Stimulated activated CD4-positive, alpha-beta T cell treated with anti-CD3 and anti-CD28 coated beads, Interleukin-1b, Interleukin-23, amount 100 ng/mL, for 1 hour (primary cell): ENCODE results near the gene GRID2.

ENCODE experiments used
- DNase-seq, 2 donors: peaks; one replicate each; pipeline ENCODE4 v3.0.0-alpha.2; 2020; ENCODE audit warnings: low read depth in 2 of 2

Gene GRID2

DNA sequence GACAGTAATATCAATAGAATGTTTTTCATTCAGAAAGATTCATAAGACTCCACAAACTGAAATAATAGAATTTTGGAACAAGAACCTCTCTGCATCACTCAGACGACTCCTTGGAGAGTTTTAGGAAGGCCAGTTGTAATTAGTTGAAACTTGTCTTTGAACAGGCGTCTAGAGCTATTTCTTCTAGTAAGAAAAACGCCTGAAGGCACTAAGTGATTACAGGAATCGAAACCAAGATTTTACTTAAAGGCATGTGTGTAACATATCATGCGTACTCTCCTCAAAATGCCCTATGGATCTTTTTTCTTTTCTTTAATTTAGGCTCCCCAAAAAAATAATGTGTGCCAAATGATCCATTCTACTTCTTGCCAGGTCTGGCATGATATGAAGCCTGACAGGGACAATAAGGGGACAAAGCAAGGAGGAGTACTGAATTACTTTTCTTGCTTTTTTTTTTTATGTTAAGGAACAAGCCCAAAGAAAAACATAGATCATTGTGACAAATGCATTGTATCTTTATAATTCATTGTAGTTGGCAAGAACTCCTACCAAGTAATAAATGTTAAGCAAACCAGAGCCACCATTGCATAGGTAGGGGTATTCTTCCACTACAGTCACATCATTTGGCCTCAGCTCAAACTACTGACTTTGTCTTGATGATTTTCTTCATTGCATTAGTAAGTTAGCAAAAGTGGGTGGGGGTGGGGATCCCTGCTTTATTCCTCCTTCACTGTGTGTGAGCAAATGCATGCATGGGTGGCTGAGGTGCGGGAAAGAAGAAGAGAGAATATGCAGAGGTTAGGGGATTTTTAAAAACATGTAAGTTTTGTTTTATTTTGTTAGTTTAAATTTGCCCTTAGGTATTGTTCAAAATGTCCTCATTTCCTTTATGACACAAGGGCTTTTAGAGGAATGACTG, 1444.9 kb downstream of the GRID2 start:
- no peak for DNase-seq

DNA sequence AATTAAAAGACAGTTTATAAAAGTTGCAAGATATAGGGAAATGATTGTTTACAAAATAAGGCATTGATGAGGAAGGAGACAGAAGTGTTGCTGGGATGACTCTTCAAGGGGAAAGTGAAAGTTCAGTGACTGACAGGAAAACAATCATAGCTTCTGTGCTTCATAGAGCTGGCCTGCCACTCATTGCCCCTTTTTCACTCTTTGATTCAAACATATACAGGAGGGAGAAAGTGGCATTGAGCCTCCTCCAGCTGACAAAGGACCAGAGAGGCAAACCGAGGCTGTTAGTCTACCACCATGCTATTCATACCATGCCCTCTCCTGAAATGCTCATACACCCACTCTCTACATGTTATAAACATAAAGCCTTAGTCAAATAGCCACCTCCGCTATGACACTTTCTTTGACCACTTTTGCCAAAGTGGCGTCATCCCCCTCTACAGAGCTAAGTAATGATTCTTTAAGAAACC, 1445.6 kb downstream of the GRID2 start:
- no peak for DNase-seq

DNA sequence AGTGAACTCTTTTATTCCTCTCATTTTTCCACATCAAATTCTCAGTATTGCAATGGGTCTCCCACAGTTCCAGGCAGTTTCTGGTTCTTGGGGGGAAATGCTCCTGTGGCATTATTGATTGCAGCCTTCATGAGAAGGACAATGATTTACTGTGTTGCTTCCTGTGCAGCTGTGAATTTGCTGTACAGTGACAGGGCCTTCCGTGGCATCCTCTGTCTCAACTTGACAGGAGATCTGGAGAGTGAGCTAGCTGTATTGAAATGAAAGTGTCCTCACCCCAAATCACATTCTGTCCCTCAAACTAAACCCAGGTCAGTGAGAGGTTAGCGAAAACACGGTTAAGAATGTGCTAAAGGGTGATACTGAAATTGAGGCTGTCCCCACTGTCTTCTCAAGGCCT, 1447.6 kb downstream of the GRID2 start:
- DNase-seq = no peak

DNA sequence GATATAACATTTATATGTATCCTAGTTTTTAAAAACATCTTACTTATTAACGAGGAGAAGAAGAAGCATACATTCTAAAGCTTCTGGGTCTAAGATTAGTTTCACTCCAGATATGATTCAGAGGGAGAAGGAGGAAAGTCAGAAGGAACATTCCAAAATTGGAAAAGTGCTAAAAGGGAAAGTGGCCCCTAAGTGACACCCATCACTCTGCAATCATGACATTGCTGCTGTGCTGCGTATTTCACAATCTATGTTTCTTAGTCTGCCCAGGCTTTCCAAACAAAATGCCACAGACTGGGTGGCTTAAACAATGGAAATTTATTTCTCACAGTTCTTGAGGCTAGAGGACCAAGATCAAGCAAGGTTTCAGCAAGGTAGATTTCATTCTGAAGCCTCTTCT, 1452.3 kb downstream of the GRID2 start:
- DNase-seq = no peak

DNA sequence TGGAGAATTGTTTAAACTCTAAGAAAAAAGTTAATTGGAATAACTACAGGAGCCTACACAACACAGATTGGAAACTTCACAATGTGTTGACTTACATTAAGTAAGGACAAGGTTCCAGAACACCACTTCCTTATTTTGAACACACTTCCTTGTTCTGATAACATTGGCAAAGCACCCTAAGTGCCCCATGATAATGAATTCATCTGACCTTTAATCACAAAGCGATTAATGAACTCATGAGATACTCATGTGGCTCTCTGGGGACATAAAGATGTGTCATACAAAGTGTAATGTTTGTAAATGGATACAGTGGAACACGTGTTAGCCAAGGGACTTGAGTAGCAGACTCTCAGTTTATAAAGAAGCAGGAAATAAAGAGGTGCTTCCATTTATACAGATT, 1455.7 kb downstream of the GRID2 start:
- no peak for DNase-seq

DNA sequence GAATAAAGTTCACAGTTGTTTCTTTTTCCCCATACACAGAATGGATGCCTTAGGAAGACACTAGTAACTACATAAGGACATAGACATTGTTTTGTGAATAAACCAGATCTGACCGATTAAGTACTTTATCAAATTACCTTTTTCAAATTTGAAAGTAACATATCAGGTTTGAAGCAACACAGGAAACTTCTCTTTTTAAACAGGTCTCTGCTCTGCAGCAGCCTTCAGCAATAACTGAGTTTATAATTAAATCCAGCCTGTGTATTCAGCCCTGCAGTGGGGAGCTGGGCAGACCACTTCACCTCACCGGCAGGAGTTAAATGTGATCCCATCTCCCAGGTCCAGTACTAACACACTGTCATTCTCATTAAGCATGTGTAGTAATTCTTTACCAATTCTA, 1456.5 kb downstream of the GRID2 start:
- no peak for DNase-seq

DNA sequence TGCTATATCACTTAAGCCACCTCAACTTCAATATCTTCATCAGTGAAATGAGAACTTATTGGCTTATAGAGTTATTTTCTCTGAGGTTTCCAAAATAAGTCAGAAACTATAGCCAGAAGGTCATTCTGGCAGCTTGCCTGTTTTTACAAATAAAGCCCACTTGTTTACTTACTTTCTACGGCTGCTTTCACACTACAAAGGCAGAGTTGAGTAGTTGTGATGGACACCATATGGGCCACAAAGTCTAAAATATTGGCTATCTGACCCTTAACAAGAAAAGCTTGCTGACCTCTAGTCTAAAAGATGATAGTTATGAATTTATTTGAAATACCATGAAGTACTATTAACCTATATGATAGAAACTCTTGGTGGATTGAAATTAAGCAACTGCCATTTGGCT, 1457.5 kb downstream of the GRID2 start:
- no peak for DNase-seq

DNA sequence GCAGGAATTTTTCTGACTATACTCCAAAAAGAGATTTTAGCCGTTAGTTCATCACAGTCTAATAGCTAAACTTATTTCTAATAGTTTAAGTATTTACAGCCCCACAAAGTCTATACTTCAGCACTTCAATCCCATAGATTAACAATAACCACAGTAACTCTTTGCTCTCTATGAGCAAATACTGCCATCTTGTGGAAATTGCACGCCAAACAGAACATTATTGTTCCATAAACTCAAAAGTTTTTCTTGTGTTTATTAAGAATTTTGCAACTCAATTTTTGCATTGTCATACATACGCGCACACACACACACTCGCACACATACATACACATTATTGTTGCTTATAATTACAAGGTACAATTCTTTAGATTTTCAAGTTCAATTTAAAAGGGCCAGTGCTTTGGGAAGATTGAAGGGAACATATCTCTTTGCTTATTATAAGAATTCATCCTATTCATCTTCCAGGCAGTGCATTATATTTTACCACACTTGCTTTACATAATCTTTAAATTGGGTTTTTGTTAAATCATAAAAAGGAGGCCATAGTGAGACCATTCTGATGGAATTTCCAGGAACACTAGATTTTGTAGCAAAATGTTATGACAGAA, 1461.0 kb downstream of the GRID2 start:
- DNase-seq = no peak

DNA sequence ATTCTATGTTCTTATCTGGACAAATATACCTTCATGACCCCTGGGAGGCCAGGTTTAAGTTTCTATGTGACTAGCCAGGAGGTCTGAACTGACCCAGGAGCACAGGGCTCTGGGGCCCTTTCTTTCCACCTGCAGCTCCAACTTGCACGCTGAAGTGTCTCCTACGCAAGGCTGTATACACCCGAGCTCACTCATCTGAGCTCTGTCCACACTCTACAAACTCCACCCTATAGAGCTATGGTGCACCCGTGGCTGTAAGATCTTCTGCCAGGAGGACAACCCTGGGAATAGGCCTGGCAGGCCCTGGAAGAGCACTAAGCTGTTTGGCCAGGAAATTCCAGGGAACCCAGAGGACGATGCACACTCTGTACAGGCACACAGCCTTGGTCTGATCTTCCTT, 1464.2 kb downstream of the GRID2 start:
- DNase-seq = no peak

DNA sequence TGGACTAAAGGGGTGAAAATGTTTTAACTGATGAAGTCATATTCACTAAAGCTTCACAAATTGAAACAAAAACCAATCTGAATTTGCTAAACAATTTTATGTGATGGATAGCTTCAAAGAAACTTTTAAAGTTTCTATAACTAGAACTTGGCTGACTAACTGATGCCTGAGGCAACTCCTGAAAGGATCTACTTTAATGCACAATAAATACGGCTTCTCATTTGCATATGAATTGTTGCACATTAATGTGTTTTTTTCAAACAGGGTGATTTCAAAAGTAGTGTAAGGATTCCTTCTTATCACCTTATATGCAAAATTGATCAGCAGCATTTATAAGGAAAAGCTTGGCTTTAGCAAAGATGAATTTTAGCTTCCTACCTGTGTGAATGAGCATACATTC, 1466.4 kb downstream of the GRID2 start:
- no peak for DNase-seq

DNA sequence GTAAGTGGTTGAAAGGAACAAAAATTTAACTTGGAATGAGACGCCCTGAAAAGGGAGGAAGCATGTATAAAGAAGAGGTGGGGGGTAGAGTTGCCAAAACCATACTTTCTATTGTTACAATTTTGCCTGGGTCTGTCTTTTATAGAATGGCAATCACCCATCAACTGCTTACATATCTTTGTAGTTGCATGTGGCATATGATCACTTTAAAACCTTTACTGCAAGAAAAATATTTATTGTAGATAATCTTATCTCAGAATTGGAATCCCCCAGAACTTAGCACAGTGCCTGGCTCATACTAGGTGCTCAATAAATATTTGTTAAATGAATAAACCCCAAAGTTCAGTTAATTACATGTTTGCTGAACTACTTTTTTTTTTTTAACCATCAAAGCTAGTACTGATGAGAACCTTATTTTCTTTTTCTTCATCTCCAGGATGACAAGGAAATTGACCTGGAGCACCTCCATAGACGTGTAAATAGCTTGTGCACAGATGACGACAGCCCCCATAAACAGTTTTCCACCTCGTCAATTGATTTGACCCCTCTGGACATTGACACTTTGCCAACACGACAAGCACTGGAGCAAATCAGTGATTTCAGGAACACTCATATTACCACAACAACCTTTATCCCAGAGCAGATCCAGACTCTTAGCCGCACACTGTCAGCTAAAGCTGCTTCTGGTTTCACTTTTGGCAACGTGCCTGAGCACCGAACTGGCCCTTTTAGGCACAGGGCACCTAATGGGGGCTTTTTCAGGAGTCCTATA, 1468.1 kb downstream of the GRID2 start:
- no peak for DNase-seq

DNA sequence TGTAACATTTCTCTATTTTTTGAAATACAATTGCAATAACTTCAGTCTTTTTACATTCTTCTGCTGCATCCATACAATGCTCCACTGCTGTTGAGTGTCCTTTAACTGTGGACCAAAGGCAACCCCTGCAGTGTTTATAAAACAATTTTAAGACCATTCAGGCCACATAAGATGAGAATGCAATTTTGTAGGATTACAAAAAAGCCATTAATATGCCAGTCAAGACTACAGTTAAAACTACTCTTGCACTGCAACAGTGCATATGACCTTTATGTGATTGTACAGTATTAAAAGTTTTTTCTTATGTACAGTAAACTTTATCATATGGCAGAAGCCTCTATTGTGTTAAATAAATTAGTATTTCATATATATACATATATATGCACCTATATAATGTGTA, 1469.1 kb downstream of the GRID2 start:
- no peak for DNase-seq

DNA sequence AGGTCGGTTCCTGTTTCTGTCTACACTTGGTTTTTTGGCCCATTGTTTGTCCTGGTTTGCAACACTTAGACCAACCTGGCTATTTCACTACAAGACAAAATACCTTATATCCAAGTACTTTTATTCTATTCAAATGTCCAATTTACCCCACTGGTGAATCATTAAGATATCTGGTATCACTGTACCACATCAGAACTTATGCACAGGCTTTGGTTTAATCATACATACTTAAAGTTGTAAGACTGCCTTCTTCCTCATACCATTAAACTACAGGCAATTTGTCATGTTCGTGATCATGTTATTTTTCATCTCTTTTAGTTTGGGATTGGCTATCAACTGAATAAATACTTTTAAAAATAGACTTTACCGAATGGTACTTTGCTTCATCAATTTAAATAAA, 1471.8 kb downstream of the GRID2 start:
- DNase-seq = no peak

DNA sequence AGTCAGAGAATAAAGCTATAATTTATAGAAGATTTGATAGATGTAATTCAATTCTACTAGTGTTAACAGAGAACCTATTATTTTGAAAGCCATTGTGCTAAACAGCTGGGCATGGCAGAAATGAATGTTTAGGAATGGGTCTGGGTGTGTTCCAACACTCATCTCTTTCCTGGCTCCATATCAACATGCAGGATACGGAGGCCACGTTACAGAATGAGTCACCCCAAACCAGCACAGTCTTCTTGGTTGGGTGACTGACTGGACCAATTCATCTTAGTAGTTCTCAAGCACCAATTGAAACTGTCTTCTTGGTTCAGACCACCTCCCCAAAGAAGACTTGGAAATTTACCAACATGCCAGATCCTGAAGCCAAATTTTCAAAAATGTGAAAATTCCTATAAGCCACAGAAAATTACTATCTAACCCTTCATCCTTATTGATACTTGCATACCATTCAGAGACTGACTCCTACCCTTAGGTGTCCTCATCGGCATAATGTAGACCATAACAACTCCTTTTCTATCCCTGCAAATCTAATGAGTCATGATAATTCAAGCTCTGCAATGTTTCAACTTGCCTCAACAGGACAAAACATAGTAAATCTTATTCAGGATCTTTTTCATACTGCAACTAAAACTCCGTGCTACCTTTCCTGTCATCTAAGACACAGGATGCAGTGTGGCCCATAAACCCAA, 1472.8 kb downstream of the GRID2 start:
- no peak for DNase-seq

DNA sequence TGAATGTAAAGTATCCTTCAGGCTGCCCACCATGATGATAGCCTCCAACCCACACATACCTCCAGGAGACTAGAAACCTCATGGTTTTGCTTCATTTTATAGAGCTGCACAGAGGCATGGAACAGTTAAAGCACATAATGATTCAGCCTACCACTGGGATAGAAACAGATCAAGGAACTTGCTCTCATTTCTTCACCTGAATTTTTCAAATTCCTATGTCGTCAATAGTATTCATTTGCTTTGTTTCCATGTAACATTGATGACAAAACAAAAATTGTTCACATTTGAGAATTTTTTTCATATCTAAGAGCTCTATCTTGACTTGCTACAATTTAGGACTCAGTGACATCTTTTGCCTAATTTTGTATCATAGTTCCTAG, 1473.3 kb downstream of the GRID2 start:
- no peak for DNase-seq

DNA sequence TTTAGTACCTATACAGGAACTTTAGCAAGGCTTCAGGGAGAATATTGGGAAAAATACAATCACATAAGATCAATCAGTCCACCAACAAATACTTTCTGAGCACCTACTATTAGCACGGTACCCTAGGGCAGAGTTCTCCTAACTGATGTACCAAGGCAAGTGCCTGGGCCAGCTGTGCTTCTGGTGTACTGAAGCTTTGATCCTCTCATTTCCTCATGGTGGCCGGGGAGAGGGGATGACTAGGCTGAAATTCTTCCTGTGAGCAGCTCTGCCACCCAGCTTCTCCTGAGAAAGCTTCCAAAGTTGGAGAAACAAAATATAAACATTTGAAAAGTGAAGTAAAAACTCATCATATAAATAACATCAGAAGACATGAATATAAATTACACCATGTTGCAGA, 1475.5 kb downstream of the GRID2 start:
- DNase-seq = no peak

DNA sequence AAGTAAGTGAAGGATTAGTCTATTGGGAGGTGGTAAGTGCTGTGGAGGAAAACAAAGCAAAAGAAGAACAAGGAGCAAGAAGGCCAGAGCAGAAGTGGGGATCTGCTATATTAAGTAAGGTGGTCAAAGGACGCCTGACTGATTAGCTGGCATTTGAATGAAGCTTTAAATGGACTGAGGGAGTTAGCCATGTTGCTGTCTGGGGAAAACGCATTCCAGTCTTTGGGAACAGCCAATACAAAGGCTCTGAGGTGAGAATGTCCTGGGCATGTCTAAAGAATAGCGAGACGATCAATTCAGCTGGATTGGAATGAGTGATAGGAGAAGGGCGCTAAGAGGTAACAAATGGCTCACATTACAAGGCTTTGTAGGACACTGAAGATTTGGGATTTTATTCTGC, 1476.3 kb downstream of the GRID2 start:
- DNase-seq = no peak

DNA sequence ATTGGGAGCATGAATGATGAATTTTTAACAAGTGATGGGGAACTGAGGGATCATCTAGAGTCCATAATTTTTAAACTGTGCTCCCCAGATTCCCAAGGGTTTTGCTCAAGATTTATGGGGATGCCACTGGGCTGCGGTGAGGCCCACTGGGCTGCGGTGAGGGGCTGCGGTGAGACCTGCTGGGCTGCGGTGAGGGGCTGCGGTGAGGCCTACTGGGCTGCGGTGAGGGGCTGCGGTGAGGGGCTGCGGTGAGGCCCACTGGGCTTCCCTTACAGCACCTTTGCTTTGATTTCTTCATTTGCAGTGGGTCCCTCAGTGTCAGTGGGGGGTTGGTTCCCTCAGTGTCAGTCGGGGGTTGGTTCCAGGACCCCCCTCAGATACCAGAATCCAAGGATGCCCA, 1477.4 kb downstream of the GRID2 start:
- DNase-seq = no peak

DNA sequence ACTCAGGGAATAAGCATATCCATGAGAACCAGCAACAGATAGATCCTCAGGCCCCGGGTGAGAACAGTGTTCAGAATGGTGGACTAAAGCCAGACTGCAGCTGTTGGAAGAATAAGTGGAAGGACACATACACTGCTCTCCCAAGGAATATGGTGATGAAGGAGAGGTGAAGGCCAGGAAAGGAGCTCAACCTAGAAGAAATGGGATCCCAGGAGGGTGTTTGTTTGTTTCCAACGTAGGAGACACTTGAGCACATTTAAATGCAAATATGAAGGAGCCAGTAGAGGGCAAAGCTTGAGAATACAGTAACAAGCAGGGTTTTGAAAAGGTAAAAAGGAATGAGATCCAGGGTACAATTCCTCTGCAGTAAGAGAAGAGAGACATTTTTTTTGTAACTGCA, 1482.4 kb downstream of the GRID2 start:
- no peak for DNase-seq

DNA sequence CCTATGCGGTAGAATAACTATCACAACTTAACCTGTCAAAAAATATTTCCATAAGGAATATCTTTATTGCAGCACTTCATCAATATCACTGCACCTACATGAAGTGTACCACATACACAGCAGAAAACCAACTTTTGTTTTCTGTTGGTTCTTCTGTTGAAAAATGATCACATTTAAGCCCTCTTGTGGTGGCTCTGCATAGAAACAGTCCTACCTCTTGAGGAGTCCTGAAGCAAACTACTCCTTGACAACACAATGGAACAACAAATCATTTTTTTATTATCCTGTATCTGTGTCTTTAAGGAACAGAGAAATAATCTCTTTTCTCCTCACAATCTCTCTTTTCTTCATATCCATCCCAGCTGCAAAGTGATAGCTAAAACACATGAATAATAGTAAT, 1484.9 kb downstream of the GRID2 start:
- DNase-seq = no peak

DNA sequence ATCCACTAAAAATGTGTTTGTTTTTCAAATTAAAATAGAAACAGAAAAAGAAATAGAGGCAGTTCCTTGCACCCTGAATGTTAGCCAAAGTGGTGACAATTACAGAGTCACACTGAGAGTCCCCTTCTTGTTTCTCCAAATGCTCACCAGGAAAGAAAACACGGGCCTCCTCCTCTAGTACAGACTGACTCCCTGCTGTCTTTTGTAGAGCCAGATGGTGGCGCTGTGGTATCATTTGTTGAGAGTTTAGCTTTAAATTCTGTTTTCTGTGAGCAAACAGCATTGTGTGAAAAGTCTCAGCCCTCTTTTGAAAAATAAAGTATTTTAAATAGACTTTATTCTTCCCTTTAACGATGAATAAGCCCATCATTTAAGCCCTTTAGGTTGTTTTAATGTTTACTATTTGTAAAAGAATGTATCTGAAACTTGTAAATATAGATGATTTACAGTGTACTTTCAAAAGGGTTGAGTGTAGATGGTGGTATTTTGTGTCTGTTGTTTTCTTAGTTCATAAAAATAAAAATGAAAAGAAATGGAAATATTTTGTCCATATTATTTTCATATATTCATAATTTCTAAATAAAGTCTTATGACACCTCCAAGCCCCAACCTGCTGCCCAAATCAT, 1487.9 kb downstream of the GRID2 start:
- no peak for DNase-seq

DNA sequence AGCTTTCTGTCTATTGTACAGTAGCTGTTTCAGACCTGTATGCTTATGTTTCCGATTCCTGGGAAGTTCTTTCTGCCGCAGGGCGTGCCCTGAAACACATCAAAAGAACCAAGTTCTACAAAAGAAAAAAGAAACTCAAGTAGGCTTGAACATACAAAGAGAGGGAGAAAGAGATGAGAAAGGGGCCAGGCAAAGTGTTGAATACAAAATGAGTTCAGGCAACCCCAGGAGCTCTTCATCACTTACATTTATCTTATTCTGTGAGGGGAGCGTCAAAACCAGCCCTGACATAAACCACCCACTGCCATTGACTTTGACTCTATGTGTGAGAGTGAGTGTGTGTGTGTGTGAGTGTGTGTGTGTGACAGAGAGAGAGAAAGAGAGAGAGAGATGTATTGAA, 1498.3 kb downstream of the GRID2 start:
- DNase-seq = no peak
